Esophagus squamous epithelium (tissue), 4 donors: ENCODE data around the gene FZD10.

Source experiments
- POLR2A ChIP-seq, 4 donors: fragments of 450-650 bp; IDR thresholded peaks; one replicate each; pipeline ENCODE4 v1.6.1; 2017; ENCODE audit warnings: antibody characterized with exemption in 4 of 4, mild to moderate bottlenecking in 4 of 4, moderate library complexity in 3 of 4
- TF ChIP-seq, protein P1 (sequence below), 6 experiments: fragments of 450-650 bp in 4 of 6; fragments of 200-600 bp in 2 of 6; sonication (generic) in 2 of 6; IDR thresholded peaks; one replicate each; pipeline ENCODE4 v1.5.1; 2016 to 2019; ENCODE audit warnings: antibody characterized with exemption in 6 of 6, mild to moderate bottlenecking in 4 of 6, moderate library complexity in 4 of 6

DNA sequence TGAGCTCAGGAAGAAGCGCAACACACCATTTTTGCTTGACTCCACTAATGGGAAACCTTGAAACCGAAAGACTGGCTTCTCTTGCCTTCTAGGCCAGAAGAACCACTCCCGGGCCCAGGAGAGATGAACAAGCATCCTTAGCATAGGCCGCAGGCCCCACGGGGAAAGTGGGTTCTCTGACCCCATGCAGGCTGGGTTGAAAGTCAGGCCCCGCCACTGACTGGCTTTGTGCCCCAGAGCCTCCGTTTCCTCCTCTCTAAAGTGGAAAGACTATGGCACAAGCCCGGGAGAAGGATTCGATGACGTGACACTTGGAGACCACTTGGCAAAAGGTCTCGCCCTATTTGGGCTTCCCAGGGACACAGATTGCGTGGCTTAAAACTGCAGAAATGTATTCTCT is 9.9 kb upstream of the FZD10 start:
- no peak for TF ChIP-seq POLR2A (IDR thresholded peaks at IDR 0.05)
- TF ChIP-seq, protein P1, sequence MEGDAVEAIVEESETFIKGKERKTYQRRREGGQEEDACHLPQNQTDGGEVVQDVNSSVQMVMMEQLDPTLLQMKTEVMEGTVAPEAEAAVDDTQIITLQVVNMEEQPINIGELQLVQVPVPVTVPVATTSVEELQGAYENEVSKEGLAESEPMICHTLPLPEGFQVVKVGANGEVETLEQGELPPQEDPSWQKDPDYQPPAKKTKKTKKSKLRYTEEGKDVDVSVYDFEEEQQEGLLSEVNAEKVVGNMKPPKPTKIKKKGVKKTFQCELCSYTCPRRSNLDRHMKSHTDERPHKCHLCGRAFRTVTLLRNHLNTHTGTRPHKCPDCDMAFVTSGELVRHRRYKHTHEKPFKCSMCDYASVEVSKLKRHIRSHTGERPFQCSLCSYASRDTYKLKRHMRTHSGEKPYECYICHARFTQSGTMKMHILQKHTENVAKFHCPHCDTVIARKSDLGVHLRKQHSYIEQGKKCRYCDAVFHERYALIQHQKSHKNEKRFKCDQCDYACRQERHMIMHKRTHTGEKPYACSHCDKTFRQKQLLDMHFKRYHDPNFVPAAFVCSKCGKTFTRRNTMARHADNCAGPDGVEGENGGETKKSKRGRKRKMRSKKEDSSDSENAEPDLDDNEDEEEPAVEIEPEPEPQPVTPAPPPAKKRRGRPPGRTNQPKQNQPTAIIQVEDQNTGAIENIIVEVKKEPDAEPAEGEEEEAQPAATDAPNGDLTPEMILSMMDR (IDR thresholded peaks at IDR 0.05) = no peak
